Measurements from ENCODE around the gene MIA3.

DNA sequence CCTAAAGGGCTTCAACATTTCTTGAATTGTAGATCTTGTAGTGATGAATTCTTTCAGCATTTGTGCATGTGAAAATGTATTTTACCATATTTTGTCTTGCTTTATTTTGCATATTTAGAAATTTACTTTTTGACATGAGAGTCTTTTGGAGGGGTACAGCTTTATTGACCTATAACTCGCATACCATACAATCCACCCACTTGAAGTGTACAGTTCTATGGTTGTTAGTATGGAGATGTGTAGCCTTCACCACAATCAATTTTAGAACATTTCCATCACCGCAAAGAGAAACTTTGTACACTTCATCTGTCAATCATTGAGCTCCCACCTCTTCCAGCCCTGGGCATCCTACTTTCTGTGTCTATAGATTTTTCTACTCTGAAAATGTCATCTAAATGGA is 7.2 kb upstream of the MIA3 start:
- no peak for TF ChIP-seq CTCF (IDR thresholded peaks at IDR 0.05)
- no peak for TF ChIP-seq POLR2A (IDR thresholded peaks at IDR 0.05)

Data from lower leg skin (tissue), 3 donors.